Activated CD8-positive, alpha-beta memory T cell treated with anti-CD3 and anti-CD28 coated beads, Interleukin-2, amount 10 ng/mL, durations not matched to agents 7 days and 5 days (primary cell): ENCODE data around the gene GMDS. TPM values are rescaled to one million over a fixed set of nuclear protein-coding genes. Genes with fewer than 3 reads are reported as not detected.
A peak's percentile ranks its signal among the peaks of the same experiment; 100 is the strongest.

Experiments
- ATAC-seq: fragments of 150-1000 bp; cut with Tn5 transposase; one replicate; pipeline ENCODE4 v1.10.0; 2021; ENCODE audit warnings: moderate library complexity
- CTCF ChIA-PET: fragments of 350-600 bp; sonication (Branson Sonifier 250); formaldehyde crosslinking; loops from one replicate; lab custom pipeline; 2021; ENCODE audit warnings: antibody characterized with exemption; lab: Charles Lee
- DNase-seq: peaks from one replicate; pipeline ENCODE4 v3.0.0-alpha.2; 2020
- H3K27ac Mint-ChIP-seq: one replicate; pipeline ENCODE4 v1.8.0; 2021; ENCODE audit warnings: mild to moderate bottlenecking, mixed read lengths
- H3K27me3 Mint-ChIP-seq: one replicate; pipeline ENCODE4 v1.8.0; 2021; ENCODE audit warnings: mixed read lengths
- H3K36me3 Mint-ChIP-seq: one replicate; pipeline ENCODE4 v1.8.0; 2021; ENCODE audit warnings: mild to moderate bottlenecking, mixed read lengths
- H3K4me1 Mint-ChIP-seq: one replicate; pipeline ENCODE4 v1.8.0; 2021; ENCODE audit warnings: mixed read lengths
- H3K4me3 Mint-ChIP-seq: one replicate; pipeline ENCODE4 v1.8.0; 2021; ENCODE audit warnings: mild to moderate bottlenecking, moderate library complexity, mixed read lengths
- H3K9me3 Mint-ChIP-seq: one replicate; pipeline ENCODE4 v1.8.0; 2022; ENCODE audit warnings: low read depth, mixed read lengths
- total RNA-seq, 2 experiments: library from RNA; stranded (reverse); gene quantifications; one replicate each; pipeline ENCODE4 v1.2.3, GENCODE V29; 2021

The GMDS gene
- total RNA-seq, 2 experiments from 2014 or later: 28.2 to 36.9 TPM

GRCh38 chr6:2103765-2104523, 141.5 kb downstream of the GMDS start:
- Mint-ChIP-seq H3K27me3 (peaks cover 3% of the 10 kb centered on the region), H3K9me3 (no peaks in the 10 kb centered on the region), H3K27ac (no peak overlapping the region), H3K4me1 (peaks cover 2% of the 10 kb centered on the region), H3K36me3 (no peaks in the 10 kb centered on the region), H3K4me3 (no peak overlapping the region)
- ATAC-seq: peak; percentile 55
- CTCF ChIA-PET: interaction anchor here (0.6 to 1.4 kb wide), 15 partner anchors 11 to 531 kb away, joined by 3 to 7 read pairs (median 3); no protein-coding TSS in a partner anchor
- no peak for DNase-seq

DNA sequence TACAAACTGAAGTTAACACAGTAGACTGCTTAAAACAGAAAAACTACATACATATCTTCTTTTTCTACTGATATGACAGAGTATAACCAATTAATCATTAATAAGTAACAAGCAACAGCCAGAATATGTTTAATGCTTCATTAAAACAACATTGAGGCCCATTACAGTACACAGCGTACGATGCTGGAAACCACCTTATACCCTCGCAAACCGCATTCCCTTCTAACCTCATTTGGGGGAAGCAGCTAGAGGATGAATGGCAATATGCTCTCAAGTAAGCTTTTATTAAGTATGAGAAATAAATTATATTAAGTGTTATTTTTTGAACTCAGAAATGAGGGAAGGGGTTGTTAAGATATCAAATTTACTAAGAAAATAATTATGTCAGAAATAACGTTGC, 142.4 kb downstream of the GMDS start:
- ATAC-seq: no peak
- H3K27ac Mint-ChIP-seq: no peak overlapping the region
- H3K4me1 Mint-ChIP-seq: peaks cover 2% of the 10 kb centered on the region
- peaks cover 3% of the 10 kb centered on the region for H3K27me3 Mint-ChIP-seq
- no peaks in the 10 kb centered on the region for H3K9me3 Mint-ChIP-seq
- DNase-seq: no peak
- H3K4me3 Mint-ChIP-seq: no peak overlapping the region
- CTCF ChIA-PET: no interaction called here
- no peaks in the 10 kb centered on the region for H3K36me3 Mint-ChIP-seq

- Mint-ChIP-seq H3K4me1 (peaks cover 2% of the 10 kb centered on the region), H3K27me3 (peaks cover 3% of the 10 kb centered on the region), H3K4me3 (no peak overlapping the region), H3K36me3 (no peaks in the 10 kb centered on the region), H3K9me3 (no peaks in the 10 kb centered on the region), H3K27ac (no peak overlapping the region)
- ATAC-seq (no peak), DNase-seq (no peak)
- CTCF ChIA-PET: no interaction called here
Measured at GRCh38 chr6:2102316-2102883, 143.0 kb downstream of the GMDS start.

DNA sequence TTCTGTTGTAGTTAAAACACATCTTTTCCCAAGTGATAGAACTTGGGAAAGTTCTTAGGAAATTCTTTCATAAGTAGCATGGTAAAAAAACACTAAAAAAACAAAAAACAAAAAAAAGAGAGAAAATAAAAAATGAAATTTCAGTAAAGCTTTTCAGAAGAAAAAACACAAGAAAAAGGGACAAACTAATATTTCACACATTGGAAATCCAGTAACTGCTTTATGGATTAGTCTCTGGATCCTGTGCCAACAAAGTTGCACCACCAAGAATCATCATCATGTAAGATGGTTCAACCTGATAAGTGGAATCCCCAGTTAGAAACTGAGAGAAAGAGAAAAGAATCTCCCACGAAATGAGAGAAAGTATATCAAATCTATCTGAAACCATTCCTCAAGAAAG, 144.2 kb downstream of the GMDS start:
- no peaks in the 10 kb centered on the region for H3K9me3 Mint-ChIP-seq
- H3K4me3 Mint-ChIP-seq: no peak overlapping the region
- no peaks in the 10 kb centered on the region for H3K36me3 Mint-ChIP-seq
- H3K27me3 Mint-ChIP-seq: peaks cover 3% of the 10 kb centered on the region
- H3K4me1 Mint-ChIP-seq: peaks cover 2% of the 10 kb centered on the region
- CTCF ChIA-PET: no interaction called here
- no peak for DNase-seq
- no peak overlapping the region for H3K27ac Mint-ChIP-seq
- ATAC-seq: no peak

DNA sequence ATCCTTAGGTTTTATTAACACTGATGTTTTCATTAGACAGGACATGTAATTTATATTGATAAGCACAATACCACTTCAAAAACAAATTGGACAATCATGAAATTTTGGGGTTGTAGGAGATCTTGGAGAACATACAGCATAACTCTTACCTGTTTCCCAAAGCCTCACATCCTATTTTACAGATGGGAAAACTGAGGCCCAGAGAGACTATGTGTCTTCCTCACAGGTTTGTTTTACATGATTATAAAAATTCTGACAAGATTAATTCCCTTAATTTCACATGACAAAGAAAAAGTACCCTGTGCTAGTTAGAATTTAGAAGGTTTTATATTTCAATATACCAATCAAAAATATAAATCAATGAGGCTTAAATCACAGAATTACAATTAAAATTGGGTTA, 145.5 kb downstream of the GMDS start:
- CTCF ChIA-PET: interaction anchor here (1.9 kb wide), 1 partner anchor 503 kb away, joined by 4 read pairs; no protein-coding TSS in a partner anchor
- no peak for ATAC-seq
- DNase-seq: no peak
- no peak overlapping the region for H3K27ac Mint-ChIP-seq
- no peaks in the 10 kb centered on the region for H3K36me3 Mint-ChIP-seq
- H3K4me1 Mint-ChIP-seq: peaks cover 2% of the 10 kb centered on the region
- H3K9me3 Mint-ChIP-seq: no peaks in the 10 kb centered on the region
- peaks cover 3% of the 10 kb centered on the region for H3K27me3 Mint-ChIP-seq
- H3K4me3 Mint-ChIP-seq: no peak overlapping the region

DNA sequence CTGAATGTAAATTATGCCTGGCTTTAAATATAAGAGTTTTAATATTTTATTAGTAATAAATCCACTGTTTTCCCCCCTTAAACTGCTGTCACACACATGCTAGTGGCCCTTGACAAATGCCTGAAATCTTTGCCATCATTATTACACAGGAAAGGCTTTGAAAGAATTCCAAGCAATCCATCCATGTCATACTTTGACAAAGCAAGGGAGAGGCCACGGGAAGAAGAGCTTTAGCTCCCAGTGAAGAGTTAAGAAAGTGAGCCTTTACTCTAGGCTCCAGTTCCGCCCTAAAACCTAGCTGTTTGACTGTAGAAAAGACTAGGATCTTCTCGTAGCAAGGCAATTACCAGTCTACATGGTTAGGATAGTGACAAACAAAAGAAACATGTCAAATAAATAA, 147.9 kb downstream of the GMDS start:
- no peak overlapping the region for H3K4me3 Mint-ChIP-seq
- no peaks in the 10 kb centered on the region for H3K27me3 Mint-ChIP-seq
- H3K36me3 Mint-ChIP-seq: no peaks in the 10 kb centered on the region
- no peak overlapping the region for H3K27ac Mint-ChIP-seq
- H3K9me3 Mint-ChIP-seq: no peaks in the 10 kb centered on the region
- H3K4me1 Mint-ChIP-seq: no peaks in the 10 kb centered on the region
- DNase-seq (no peak), ATAC-seq (no peak)
- CTCF ChIA-PET: interaction anchor here (2.4 kb wide), 1 partner anchor 10 kb away, joined by 6 read pairs; no protein-coding TSS in a partner anchor

- ATAC-seq (no peak), DNase-seq (no peak)
- CTCF ChIA-PET: interaction anchor here (1.2 kb wide), 1 partner anchor 22 kb away, joined by 3 read pairs; no protein-coding TSS in a partner anchor
- H3K27ac Mint-ChIP-seq: no peak overlapping the region
- H3K4me1 Mint-ChIP-seq: no peaks in the 10 kb centered on the region
- H3K27me3 Mint-ChIP-seq: no peaks in the 10 kb centered on the region
- H3K9me3 Mint-ChIP-seq: no peaks in the 10 kb centered on the region
- H3K4me3 Mint-ChIP-seq: no peak overlapping the region
- no peaks in the 10 kb centered on the region for H3K36me3 Mint-ChIP-seq
Measured at GRCh38 chr6:2094642-2095041, 150.8 kb downstream of the GMDS start.

GRCh38 chr6:2086326-2086965, 159.0 kb downstream of the GMDS start:
- no peaks in the 10 kb centered on the region for H3K9me3 Mint-ChIP-seq
- no peak overlapping the region for H3K27ac Mint-ChIP-seq
- CTCF ChIA-PET: no interaction called here
- H3K36me3 Mint-ChIP-seq: peaks cover 8% of the 10 kb centered on the region
- DNase-seq (no peak), ATAC-seq (no peak)
- no peak overlapping the region for H3K4me3 Mint-ChIP-seq
- peaks cover 18% of the 10 kb centered on the region for H3K4me1 Mint-ChIP-seq
- H3K27me3 Mint-ChIP-seq: peaks cover 8% of the 10 kb centered on the region

GRCh38 chr6:2085657-2086056, 159.7 kb downstream of the GMDS start:
- no peak overlapping the region for H3K27ac Mint-ChIP-seq
- peaks cover 11% of the 10 kb centered on the region for H3K36me3 Mint-ChIP-seq
- H3K4me1 Mint-ChIP-seq: peaks cover 26% of the 10 kb centered on the region
- ATAC-seq (no peak), DNase-seq (no peak)
- no peaks in the 10 kb centered on the region for H3K9me3 Mint-ChIP-seq
- CTCF ChIA-PET: no interaction called here
- no peak overlapping the region for H3K4me3 Mint-ChIP-seq
- peaks cover 8% of the 10 kb centered on the region for H3K27me3 Mint-ChIP-seq

DNA sequence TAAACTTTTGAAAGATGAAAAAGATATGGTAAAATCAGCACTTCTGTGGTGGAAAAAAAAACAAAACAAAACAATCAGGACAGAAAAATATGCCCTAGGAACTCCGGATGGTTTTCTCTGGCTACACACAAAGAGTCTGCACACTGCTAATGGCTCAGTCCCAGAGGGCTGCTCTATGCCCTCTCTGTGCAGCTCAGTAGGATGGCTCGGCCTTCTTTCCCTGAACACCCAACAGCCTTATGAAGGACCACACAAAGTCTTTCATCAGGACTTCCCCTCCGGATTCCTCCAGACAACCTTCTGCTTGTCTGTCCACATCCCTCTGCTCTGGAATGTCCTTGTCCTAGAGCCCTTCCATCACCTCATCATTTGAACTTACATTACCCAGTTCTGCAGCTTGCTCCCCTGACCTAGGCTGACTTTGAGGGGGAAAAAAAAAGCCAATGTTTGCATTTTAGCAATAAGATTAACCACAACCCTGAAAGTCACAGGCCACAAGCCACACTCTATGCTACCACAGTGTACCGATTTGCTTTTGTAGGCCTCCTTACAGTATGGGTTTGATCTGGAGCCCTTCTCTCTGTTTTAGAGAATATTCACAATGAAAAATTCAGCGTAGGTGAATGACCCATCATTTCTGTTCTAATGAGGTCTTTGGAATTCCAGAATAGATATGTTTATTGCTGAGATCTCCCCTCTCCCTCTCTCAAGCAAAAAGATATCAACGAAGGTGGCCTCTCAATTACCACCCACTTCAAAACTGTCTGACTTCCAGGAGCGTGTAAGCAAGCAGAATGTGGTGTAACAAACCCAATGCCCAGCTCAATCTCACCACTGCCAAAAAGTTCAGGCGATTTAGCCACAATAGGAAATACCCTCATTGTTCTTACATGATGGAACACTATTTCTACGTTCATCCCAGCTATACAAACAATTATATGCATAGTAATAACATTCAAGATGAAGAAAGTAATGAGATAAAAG, 164.0 kb downstream of the GMDS start:
- peaks cover 28% of the 10 kb centered on the region for H3K27me3 Mint-ChIP-seq
- peak overlapping the region; percentile 31 for H3K27ac Mint-ChIP-seq
- ATAC-seq (peak; percentile 83), DNase-seq (peak; percentile 86)
- CTCF ChIA-PET: interaction anchor here (1.0 kb wide), 1 partner anchor 486 kb away, joined by 3 read pairs; no protein-coding TSS in a partner anchor
- peaks cover 11% of the 10 kb centered on the region for H3K9me3 Mint-ChIP-seq
- H3K36me3 Mint-ChIP-seq: peaks cover 31% of the 10 kb centered on the region
- H3K4me3 Mint-ChIP-seq: no peak overlapping the region
- H3K4me1 Mint-ChIP-seq: peaks cover 35% of the 10 kb centered on the region

GRCh38 chr6:2078888-2079287, 166.5 kb downstream of the GMDS start:
- Mint-ChIP-seq H3K4me1 (peaks cover 35% of the 10 kb centered on the region), H3K27ac (no peak overlapping the region), H3K4me3 (no peak overlapping the region), H3K9me3 (peaks cover 11% of the 10 kb centered on the region), H3K36me3 (peaks cover 27% of the 10 kb centered on the region), H3K27me3 (peaks cover 27% of the 10 kb centered on the region)
- ATAC-seq: no peak
- no peak for DNase-seq
- CTCF ChIA-PET: no interaction called here

- no peak for ATAC-seq
- Mint-ChIP-seq H3K9me3 (peaks cover 11% of the 10 kb centered on the region), H3K4me3 (no peak overlapping the region), H3K4me1 (peaks cover 29% of the 10 kb centered on the region), H3K27ac (no peak overlapping the region), H3K27me3 (peaks cover 22% of the 10 kb centered on the region), H3K36me3 (peaks cover 25% of the 10 kb centered on the region)
- CTCF ChIA-PET: no interaction called here
- no peak for DNase-seq
Measured at GRCh38 chr6:2077826-2078225, 167.6 kb downstream of the GMDS start.

GRCh38 chr6:2073476-2073875, 171.9 kb downstream of the GMDS start:
- H3K27me3 Mint-ChIP-seq: peaks cover 10% of the 10 kb centered on the region
- H3K9me3 Mint-ChIP-seq: peaks cover 7% of the 10 kb centered on the region
- DNase-seq (no peak), ATAC-seq (no peak)
- no peak overlapping the region for H3K4me3 Mint-ChIP-seq
- CTCF ChIA-PET: no interaction called here
- H3K36me3 Mint-ChIP-seq: peaks cover 11% of the 10 kb centered on the region
- H3K27ac Mint-ChIP-seq: no peak overlapping the region
- no peaks in the 10 kb centered on the region for H3K4me1 Mint-ChIP-seq
